HEK293 (cell line): ENCODE results near the gene NPY.

Experiments used
- CTCF ChIA-PET: fragments of 350-600 bp; formaldehyde crosslinking; extraction: SDS; loops from one replicate; lab custom pipeline; 2021; ENCODE audit warnings: antibody characterized with exemption; lab: Yijun Ruan, JAX
- POLR2A ChIA-PET: fragments of 300-600 bp; formaldehyde crosslinking; extraction: SDS; loops from one replicate; lab custom pipeline; 2020; ENCODE audit warnings: antibody characterized with exemption, inconsistent platforms; lab: Yijun Ruan, JAX
- H3K27ac ChIP-seq: fragments of 200-500 bp; sonication (Bioruptor generic); 2 replicates; pipeline ENCODE4 v1.5.1; 2014; ENCODE audit warnings: low read depth, low read length, control low read depth, inconsistent platforms; ENCODE audit errors: extremely low read depth
- H3K36me3 ChIP-seq, 2 experiments: fragments of 200-500 bp in 1 of 2; sonication (Bioruptor generic) in 1 of 2; 1 replicate in 1 of 2; 2 replicates in 1 of 2; pipeline ENCODE4 v1.5.1; 2014 to 2017; ENCODE audit warnings: inconsistent platforms in 2 of 2, low read length in 2 of 2; ENCODE audit not compliant: control insufficient read depth in 2 of 2, insufficient read depth in 1 of 2
- H3K4me1 ChIP-seq: fragments of 200-500 bp; sonication (Bioruptor generic); 2 replicates; pipeline ENCODE4 v1.5.1; 2014; ENCODE audit warnings: mild to moderate bottlenecking, low read length, inconsistent platforms; ENCODE audit not compliant: control insufficient read depth, insufficient read depth
- H3K4me3 ChIP-seq: 2 replicates; pipeline ENCODE4 v1.5.1; 2011; ENCODE audit warnings: low read depth, mild to moderate bottlenecking, control low read depth, low read length, moderate library complexity
- H3K9me3 ChIP-seq: fragments of 200-500 bp; sonication (Bioruptor generic); 2 replicates; pipeline ENCODE4 v1.5.1; 2014; ENCODE audit warnings: low read depth, low read length, inconsistent platforms; ENCODE audit not compliant: control insufficient read depth, insufficient read depth
- GFI1B ChIP-seq: fragments of 450-650 bp; formaldehyde crosslinking; IDR thresholded peaks from 2 replicates; pipeline ENCODE4 v1.5.1; 2016; ENCODE audit warnings: missing biosample characterization, missing genetic modification characterization
- GLIS2 ChIP-seq: fragments of 450-650 bp; formaldehyde crosslinking; IDR thresholded peaks from 2 replicates; pipeline ENCODE4 v1.5.1; 2016; ENCODE audit warnings: missing biosample characterization, missing genetic modification characterization
- HIC1 ChIP-seq: fragments of 450-650 bp; formaldehyde crosslinking; IDR thresholded peaks from 2 replicates; pipeline ENCODE4 v1.5.1; 2016; ENCODE audit warnings: missing biosample characterization, missing genetic modification characterization
- HOXA7 ChIP-seq: sonication (generic); formaldehyde crosslinking; IDR thresholded peaks from 2 replicates; pipeline ENCODE4 v1.8.1; 2022; ENCODE audit warnings: missing genetic modification reagents, borderline replicate concordance
- PRDM1 ChIP-seq: fragments of 450-650 bp; formaldehyde crosslinking; IDR thresholded peaks from 2 replicates; pipeline ENCODE4; 2016; ENCODE audit warnings: missing biosample characterization, missing genetic modification characterization
- PRDM4 ChIP-seq: fragments of 450-650 bp; formaldehyde crosslinking; IDR thresholded peaks from 2 replicates; pipeline ENCODE4 v1.5.1; 2017; ENCODE audit warnings: missing biosample characterization, missing genetic modification characterization
- SCRT1 ChIP-seq: fragments of 450-650 bp; formaldehyde crosslinking; IDR thresholded peaks from 2 replicates; pipeline ENCODE4 v1.5.1; 2016; ENCODE audit warnings: missing biosample characterization, missing genetic modification characterization, borderline replicate concordance
- SP3 ChIP-seq: fragments of 450-650 bp; formaldehyde crosslinking; IDR thresholded peaks from 2 replicates; pipeline ENCODE4 v1.5.1; 2016; ENCODE audit warnings: missing biosample characterization, missing genetic modification characterization
- TRIM28 ChIP-seq: IDR thresholded peaks from 2 replicates; pipeline ENCODE4 v1.6.1; 2011; ENCODE audit warnings: low read length, control low read depth, borderline replicate concordance
- ZBTB20 ChIP-seq: fragments of 450-650 bp; formaldehyde crosslinking; IDR thresholded peaks from 2 replicates; pipeline ENCODE4 v1.5.1; 2016; ENCODE audit warnings: missing biosample characterization, missing genetic modification characterization
- ZFHX2 ChIP-seq: fragments of 450-650 bp; formaldehyde crosslinking; conservative IDR thresholded peaks from 2 replicates; pipeline ENCODE4 v1.5.1; 2016; ENCODE audit warnings: missing biosample characterization, missing genetic modification characterization
- ZFP69B ChIP-seq: fragments of 450-650 bp; formaldehyde crosslinking; IDR thresholded peaks from 2 replicates; pipeline ENCODE4 v1.5.1; 2016; ENCODE audit warnings: missing biosample characterization, missing genetic modification characterization
- ZIC2 ChIP-seq: fragments of 450-650 bp; formaldehyde crosslinking; IDR thresholded peaks from 2 replicates; pipeline ENCODE4 v1.5.1; 2016; ENCODE audit warnings: missing biosample characterization, missing genetic modification characterization
- ZNF133 ChIP-seq: fragments of 450-650 bp; formaldehyde crosslinking; IDR thresholded peaks from 2 replicates; pipeline ENCODE4 v1.5.1; 2016; ENCODE audit warnings: missing biosample characterization, missing genetic modification characterization
- ZNF138 ChIP-seq: fragments of 450-650 bp; formaldehyde crosslinking; IDR thresholded peaks from 2 replicates; pipeline ENCODE4 v1.5.1; 2016; ENCODE audit warnings: missing biosample characterization, missing genetic modification characterization, borderline replicate concordance
- ZNF24 ChIP-seq: fragments of 450-650 bp; formaldehyde crosslinking; IDR thresholded peaks from 2 replicates; pipeline ENCODE4 v1.5.1; 2016; ENCODE audit warnings: missing biosample characterization, missing genetic modification characterization
- ZNF571 ChIP-seq: fragments of 450-650 bp; formaldehyde crosslinking; IDR thresholded peaks from 2 replicates; pipeline ENCODE4 v1.5.0; 2017; ENCODE audit warnings: missing biosample characterization, missing genetic modification characterization
- ZNF600 ChIP-seq: fragments of 450-650 bp; formaldehyde crosslinking; IDR thresholded peaks from 2 replicates; pipeline ENCODE4 v1.5.1; 2016; ENCODE audit warnings: missing biosample characterization, missing genetic modification characterization
- ZNF610 ChIP-seq: fragments of 450-650 bp; formaldehyde crosslinking; IDR thresholded peaks from 2 replicates; pipeline ENCODE4 v1.5.1; 2016; ENCODE audit warnings: missing biosample characterization, missing genetic modification characterization, borderline replicate concordance
- ZNF626 ChIP-seq: fragments of 450-650 bp; sonication (Bioruptor Pico); formaldehyde crosslinking; IDR thresholded peaks from 2 replicates; pipeline ENCODE4 v1.5.1; 2018; ENCODE audit warnings: missing biosample characterization, missing genetic modification characterization, inconsistent platforms
- ZNF654 ChIP-seq: fragments of 450-650 bp; formaldehyde crosslinking; IDR thresholded peaks from 2 replicates; pipeline ENCODE4 v1.5.1; 2016; ENCODE audit warnings: low read depth, missing biosample characterization, missing genetic modification characterization
- ZNF660 ChIP-seq: fragments of 450-650 bp; IDR thresholded peaks from 2 replicates; pipeline ENCODE4 v1.5.1; 2018; ENCODE audit warnings: missing biosample characterization, mild to moderate bottlenecking, missing genetic modification characterization
- ZSCAN18 ChIP-seq: fragments of 450-650 bp; formaldehyde crosslinking; IDR thresholded peaks from 2 replicates; pipeline ENCODE4 v1.5.1; 2016; ENCODE audit warnings: missing biosample characterization, missing genetic modification characterization
- ZSCAN23 ChIP-seq: fragments of 450-650 bp; formaldehyde crosslinking; IDR thresholded peaks from 2 replicates; pipeline ENCODE4 v1.5.1; 2016; ENCODE audit warnings: missing biosample characterization, missing genetic modification characterization
- ZSCAN4 ChIP-seq: fragments of 450-650 bp; formaldehyde crosslinking; IDR thresholded peaks from 2 replicates; pipeline ENCODE4 v1.5.1; 2017; ENCODE audit warnings: missing biosample characterization, missing genetic modification characterization

Gene NPY

GRCh38 chr7:24299192-24299591 is 15.2 kb downstream of the NPY start:
- Histone ChIP-seq H3K36me3 (no peaks in the 10 kb centered on the region), H3K4me1 (no peaks in the 10 kb centered on the region), H3K27ac (no peak overlapping the region), H3K4me3 (no peak overlapping the region), H3K9me3 (no peaks in the 10 kb centered on the region)
- CTCF ChIA-PET, result interaction anchor here (0.6 to 1.0 kb wide), 3 partner anchors 9 to 729 kb away, joined by 3 to 4 read pairs (median 3); no protein-coding TSS in a partner anchor
- TF ChIP-seq ZNF626 (tag by site-specific recombination), result no peak
- no peak for TF ChIP-seq SP3 (tag by site-specific recombination)
- TF ChIP-seq ZFHX2, result no peak
- TF ChIP-seq PRDM1 (tag by site-specific recombination), result no peak
- POLR2A ChIA-PET, result no interaction called here

GRCh38 chr7:24301703-24302102 is 17.7 kb downstream of the NPY start:
- no peak for TF ChIP-seq ZNF571 (tag by site-specific recombination)
- TF ChIP-seq ZNF133, result no peak
- no peak for TF ChIP-seq HOXA7 (CRISPR knock-in tag)
- no peak for TF ChIP-seq ZSCAN4 (tag by site-specific recombination)
- no peak for TF ChIP-seq ZNF654 (tag by site-specific recombination)
- no peak for TF ChIP-seq ZFHX2
- TF ChIP-seq ZNF660 (tag by site-specific recombination), result no peak
- no peak for TF ChIP-seq ZNF138
- TF ChIP-seq GFI1B, result no peak
- TF ChIP-seq ZSCAN23 (tag by site-specific recombination), result no peak
- no peak for TF ChIP-seq ZNF610 (tag by site-specific recombination)
- no peak for TF ChIP-seq SP3 (tag by site-specific recombination)
- TF ChIP-seq, all 188 proteins: peak for 0
- POLR2A ChIA-PET, result no interaction called here
- H3K9me3 ChIP-seq, result no peaks in the 10 kb centered on the region
- H3K4me1 ChIP-seq, result peaks cover 5% of the 10 kb centered on the region
- CTCF ChIA-PET, result interaction anchor here (0.7 to 1.1 kb wide), 2 partner anchors 12 to 511 kb away, joined by 3 to 4 read pairs; no protein-coding TSS in a partner anchor
- H3K27ac ChIP-seq, result no peak overlapping the region
- no peak overlapping the region for H3K4me3 ChIP-seq
- H3K36me3 ChIP-seq, result no peaks in the 10 kb centered on the region

GRCh38 chr7:24304494-24305095 is 20.6 kb downstream of the NPY start:
- no peaks in the 10 kb centered on the region for H3K9me3 ChIP-seq
- CTCF ChIA-PET, result interaction anchor here (1.7 kb wide), 1 partner anchor 15 kb away, joined by 7 read pairs; no protein-coding TSS in a partner anchor
- H3K36me3 ChIP-seq, result no peaks in the 10 kb centered on the region
- POLR2A ChIA-PET, result no interaction called here
- peaks cover 13% of the 10 kb centered on the region for H3K4me1 ChIP-seq
- H3K27ac ChIP-seq, result no peak overlapping the region
- H3K4me3 ChIP-seq, result no peak overlapping the region
- peak; percentile 96 for TF ChIP-seq SCRT1 (tag by site-specific recombination)
- TF ChIP-seq TRIM28, result peak; percentile 75; the same call in 1 of the 2 replicates
- TF ChIP-seq ZFP69B (tag by site-specific recombination), result peak; percentile 69; the same call in 1 of the 2 replicates
- TF ChIP-seq GLIS2, result peak; percentile 30; the same call in 1 of the 2 replicates
- no peak for TF ChIP-seq GFI1B
- TF ChIP-seq ZSCAN18 (tag by site-specific recombination), result no peak
- peak; percentile 42; the same call in 1 of the 2 replicates for TF ChIP-seq HIC1 (tag by site-specific recombination)
- TF ChIP-seq ZBTB20, result peak; percentile 16; the same call in 1 of the 2 replicates
- TF ChIP-seq ZNF24 (tag by site-specific recombination), result peak; percentile 91
- TF ChIP-seq ZNF600 (tag by site-specific recombination), result 0 out of 2 replicates have a peak, but pooled peaks have one; percentile 28
- TF ChIP-seq ZIC2 (tag by site-specific recombination), result peak; percentile 32; the same call in 1 of the 2 replicates
- TF ChIP-seq PRDM4 (tag by site-specific recombination), result peak; percentile 96
